Cardiac septum (tissue), 1 donor: ENCODE results near the gene MYL6B. TPM values are rescaled to one million over a fixed set of nuclear protein-coding genes. Genes with fewer than 3 reads are reported as not detected.
"Not testable (repeated sequence)": the region's sequence is repeated elsewhere in the genome, so short reads cannot be mapped to it uniquely, and the experiment has no call there.

ENCODE experiments used
- DNase-seq: peaks from one replicate; pipeline ENCODE4 v3.0.0-alpha.2; 2020; ENCODE audit warnings: low spot score
- intact Hi-C: fragments of 100-400 bp; cut with DNase I; formaldehyde crosslinking; loops from one replicate; pipeline ENCODE4 v1.14.0; 2022
- long read RNA-seq: library from polyadenylated mRNA; unstranded; transcript quantifications from one replicate; pipeline ENCODE4 v2.0.0, GENCODE V29; 2021
- total RNA-seq: library from RNA; stranded (reverse); fragmentation: NEBNext Ultra II Directional; extraction: Animal tissue kit (Norgen Biotek cat#: 25700); gene quantifications from one replicate; pipeline ENCODE4 v1.2.1, GENCODE V29; 2021
- donor health status: DM: no; HTN: no; CAD: no.

Gene MYL6B
- 37.6 TPM for total RNA-seq
- long read RNA-seq, partial matches to known transcripts: 2 of 18 reads
- long read RNA-seq, other reads (novel, unspliced or antisense): 14 of 18 reads

DNA sequence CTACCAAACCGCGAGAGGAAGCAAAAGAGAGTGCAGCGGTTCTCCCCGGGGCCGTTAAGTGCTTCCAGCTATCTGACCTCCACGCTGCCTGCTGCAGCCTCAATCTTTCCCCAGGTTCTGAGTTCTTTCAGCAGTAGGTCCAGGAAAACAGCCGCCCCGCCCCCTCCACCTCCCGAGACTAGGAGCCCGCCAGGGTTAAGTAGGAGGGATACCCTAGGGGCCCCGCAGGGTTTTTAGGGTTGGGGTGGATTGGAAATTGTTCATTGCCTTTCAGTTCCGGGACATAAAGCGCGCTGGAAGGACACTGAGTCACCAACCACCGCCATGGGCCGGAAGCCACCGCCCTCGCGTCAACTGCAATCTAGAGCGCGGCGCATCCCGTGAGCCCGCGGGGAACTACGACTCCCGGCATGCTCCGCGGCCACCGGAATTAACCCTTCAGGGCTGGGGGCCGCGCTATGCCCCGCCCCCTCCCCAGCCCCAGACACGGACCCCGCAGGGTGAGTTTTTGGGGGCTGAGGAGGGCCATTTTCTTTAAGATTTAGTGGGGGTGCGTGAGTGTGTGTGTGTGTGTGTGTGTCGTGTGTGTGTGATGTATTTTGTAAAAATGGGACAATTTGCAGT is at the start of gene MYL6B:
Gene MYL6B (plus strand): TSS at position 456 of the 624 bp plus-strand sequence. CDS start 1,332 bp downstream, outside the sequence.
- intact Hi-C loops: loop anchor here (2.0 kb wide), 1 partner anchor 23 kb away; the partner anchor contains the start of gene ESYT1
- DNase-seq: peak; percentile 96

- intact Hi-C loops: loop anchor here (5.0 kb wide), 1 partner anchor 95 kb away; no protein-coding TSS in a partner anchor
- DNase-seq: no peak
Observed at GRCh38 chr12:56102683-56103065, 49.7 kb upstream of the MYL6B start.

- intact Hi-C loops: loop anchor here (5.0 kb wide), 1 partner anchor 96 kb away; no protein-coding TSS in a partner anchor
- no peak for DNase-seq
Observed at GRCh38 chr12:56103066-56103711, 49.2 kb upstream of the MYL6B start.

DNA sequence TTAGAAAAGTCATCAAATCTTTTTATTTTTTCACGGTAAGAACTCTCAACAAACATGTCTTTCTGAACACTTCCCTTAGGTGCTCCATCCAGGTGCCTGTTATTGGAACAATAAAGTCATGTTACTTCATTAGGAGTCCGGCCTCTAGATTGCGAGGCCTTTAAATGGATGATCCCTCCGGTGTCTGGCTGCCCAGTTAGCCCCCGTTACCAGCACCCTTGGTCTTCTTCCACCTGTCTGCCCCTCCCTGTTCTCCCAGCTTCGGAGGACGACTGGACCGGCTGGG is 48.6 kb upstream of the MYL6B start:
- no peak for DNase-seq
- intact Hi-C loops: loop anchor here (1.0 to 5.0 kb wide), 3 partner anchors 13 to 96 kb away; partner anchors contain the start of genes RPL41 and RPS26

- intact Hi-C loops: loop anchor here (1.0 to 5.0 kb wide), 3 partner anchors 12 to 97 kb away; partner anchors contain the start of genes RPL41 and RPS26
- DNase-seq: peak; percentile 99
Observed at GRCh38 chr12:56104109-56104814, 48.1 kb upstream of the MYL6B start, which contains the start of gene PA2G4. Gene PA2G4, plus strand, starts transcription at chr12:56104559. Its CDS starts 179 bp downstream, at chr12:56104738.

DNA sequence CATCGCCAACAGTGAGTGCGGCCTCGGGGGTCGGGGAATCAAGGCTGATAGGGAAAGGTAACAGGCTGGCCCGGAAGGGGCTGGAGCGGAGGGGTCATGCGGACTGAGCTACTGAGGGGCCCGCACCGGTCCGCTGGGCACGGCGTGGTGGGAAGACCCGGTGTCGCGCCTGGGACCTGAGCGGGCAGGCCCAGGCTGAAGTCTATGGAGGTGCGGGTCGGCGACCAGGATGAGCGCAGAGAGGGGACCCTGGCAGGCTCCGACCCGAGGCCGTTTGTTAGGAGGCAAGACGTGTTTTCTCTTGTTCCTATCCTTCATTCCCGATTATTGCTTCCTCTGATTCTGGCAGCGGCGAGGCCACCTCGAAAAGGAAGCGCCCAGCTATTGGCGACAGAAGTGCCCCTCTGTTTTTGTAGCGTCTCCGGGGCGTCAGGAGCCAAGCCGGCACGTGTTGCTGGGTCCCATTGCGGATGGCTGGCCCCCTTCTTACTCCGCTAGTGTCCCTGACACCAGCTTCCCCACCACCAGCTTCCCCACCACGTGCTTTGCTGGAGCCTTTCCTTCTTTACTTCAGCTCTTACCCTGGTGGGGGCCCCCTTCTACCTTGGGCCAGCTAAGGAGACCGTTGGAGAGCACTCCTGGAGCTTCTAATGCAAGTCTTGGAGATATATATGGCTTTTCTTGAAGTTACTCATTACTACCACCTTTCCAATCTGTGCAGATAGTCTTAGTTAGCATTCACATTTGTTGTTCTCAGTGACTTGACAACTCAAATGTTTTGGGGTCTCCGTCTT is 47.4 kb upstream of the MYL6B start:
- intact Hi-C loops: loop anchor here (1.0 to 5.0 kb wide), 3 partner anchors 11 to 98 kb away; partner anchors contain the start of genes RPL41 and RPS26
- no peak for DNase-seq

DNA sequence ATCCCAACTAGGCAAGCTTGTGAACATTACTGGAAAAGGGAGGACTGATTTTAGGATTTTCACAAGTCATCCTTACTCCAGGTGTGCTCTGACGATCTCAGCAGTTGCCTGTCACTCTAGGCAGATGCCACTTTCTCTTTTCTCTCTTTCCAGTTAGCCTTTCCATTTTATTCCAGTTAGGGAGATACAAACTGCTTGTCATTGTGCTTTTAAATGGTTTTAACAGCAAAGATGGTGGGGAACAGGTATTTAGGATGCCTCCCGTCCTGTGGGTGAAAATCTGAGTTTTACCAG is 46.8 kb upstream of the MYL6B start:
- no peak for DNase-seq
- intact Hi-C loops: no loop called here

DNA sequence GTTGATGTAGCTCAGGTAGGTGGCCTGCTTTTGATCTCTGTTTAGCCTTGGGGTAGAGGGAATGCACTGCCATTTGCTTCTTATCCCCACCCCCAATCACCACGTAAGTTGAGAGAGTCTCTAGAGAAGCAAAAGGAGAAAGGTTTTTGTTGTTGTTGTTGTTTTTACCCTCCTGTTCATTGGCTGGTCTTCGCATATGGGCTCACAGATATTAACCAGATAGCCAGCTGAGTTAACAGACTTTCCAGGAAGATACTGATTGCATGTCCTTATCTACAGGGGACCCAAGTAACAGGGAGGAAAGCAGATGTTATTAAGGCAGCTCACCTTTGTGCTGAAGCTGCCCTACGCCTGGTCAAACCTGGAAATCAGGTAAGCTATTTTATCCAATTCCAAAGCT is 45.1 kb upstream of the MYL6B start:
- intact Hi-C loops: no loop called here
- DNase-seq: no peak

DNA sequence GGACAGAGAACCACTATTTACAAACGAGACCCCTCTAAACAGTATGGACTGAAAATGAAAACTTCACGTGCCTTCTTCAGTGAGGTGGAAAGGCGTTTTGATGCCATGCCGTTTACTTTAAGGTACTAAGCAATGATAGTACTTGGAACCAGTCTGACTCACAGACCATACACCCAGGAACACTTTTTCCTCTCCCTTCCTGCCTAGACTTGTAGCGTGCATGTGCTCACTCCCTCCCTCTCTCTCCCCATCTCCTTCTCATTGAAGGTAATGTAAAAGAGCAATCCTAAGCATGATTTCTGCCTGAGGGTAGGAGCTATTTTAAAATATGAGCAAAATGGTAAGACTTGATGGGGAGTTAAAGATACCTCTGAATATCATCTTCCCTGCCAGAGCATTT is 41.8 kb upstream of the MYL6B start:
- intact Hi-C loops: loop anchor here (10.0 kb wide), 1 partner anchor 366 kb away; the partner anchor contains the start of gene GDF11
- no peak for DNase-seq

- intact Hi-C loops: loop anchor here (10.0 kb wide), 1 partner anchor 369 kb away; the partner anchor contains the start of gene GDF11
- DNase-seq: no peak
Observed at GRCh38 chr12:56114084-56114483, 38.3 kb upstream of the MYL6B start.

DNA sequence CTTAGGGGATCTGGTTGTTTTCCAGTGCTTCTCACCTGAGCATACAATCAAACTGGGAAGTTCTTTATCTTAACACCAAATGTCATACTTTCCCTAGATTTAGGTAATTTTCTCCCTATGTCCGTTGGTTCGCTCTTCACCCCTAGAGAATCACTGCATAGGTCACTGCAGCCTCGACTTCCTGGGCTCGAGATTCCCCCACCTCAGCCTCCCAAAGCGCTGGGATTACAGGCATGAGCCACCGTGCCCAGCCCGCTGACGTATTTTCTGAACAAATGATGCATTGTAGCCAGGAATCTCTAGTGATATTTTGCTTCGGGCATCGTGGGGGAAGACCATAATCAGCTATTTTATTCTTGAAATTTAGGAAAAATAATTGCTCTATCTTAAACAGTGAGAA is 37.1 kb upstream of the MYL6B start:
- intact Hi-C loops: loop anchor here (5.0 to 10.0 kb wide), 3 partner anchors 73 to 371 kb away; partner anchors contain the start of genes CNPY2, GDF11 and RPS26
- DNase-seq: no peak

GRCh38 chr12:56116267-56117081 is 35.9 kb upstream of the MYL6B start, which contains the start of gene RPL41:
Gene RPL41, plus strand, starts transcription at chr12:56116633.
- peak; percentile 96 for DNase-seq
- intact Hi-C loops: loop anchor here (1.0 to 10.0 kb wide), 4 partner anchors 12 to 372 kb away; partner anchors contain the start of genes CNPY2, GDF11, PA2G4 and RPS26

DNA sequence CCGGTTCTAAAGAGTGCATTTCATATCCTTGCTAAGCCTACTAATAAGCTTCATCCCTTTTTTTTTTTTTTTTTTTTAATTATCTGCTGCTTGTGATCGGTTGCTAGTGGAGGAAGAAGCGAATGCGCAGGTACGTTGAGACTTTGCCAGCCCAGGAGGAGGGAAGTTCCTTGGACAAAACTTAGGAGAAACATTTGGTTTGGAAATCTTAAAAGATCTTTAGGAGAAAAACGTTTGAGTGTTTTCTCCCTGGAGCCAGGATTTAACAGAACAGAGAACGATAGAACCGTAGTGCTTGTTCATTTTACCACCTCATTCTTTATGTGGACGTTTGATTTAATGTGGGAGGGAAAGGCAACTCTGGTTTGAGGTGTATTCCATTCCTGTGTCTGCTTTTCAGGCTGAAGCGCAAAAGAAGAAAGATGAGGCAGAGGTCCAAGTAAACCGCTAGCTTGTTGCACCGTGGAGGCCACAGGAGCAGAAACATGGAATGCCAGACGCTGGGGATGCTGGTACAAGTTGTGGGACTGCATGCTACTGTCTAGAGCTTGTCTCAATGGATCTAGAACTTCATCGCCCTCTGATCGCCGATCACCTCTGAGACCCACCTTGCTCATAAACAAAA is 35.2 kb upstream of the MYL6B start:
- not testable (repeated sequence) for DNase-seq
- intact Hi-C loops: loop anchor here (5.0 to 10.0 kb wide), 3 partner anchors 75 to 372 kb away; partner anchors contain the start of genes CNPY2, GDF11 and RPS26

DNA sequence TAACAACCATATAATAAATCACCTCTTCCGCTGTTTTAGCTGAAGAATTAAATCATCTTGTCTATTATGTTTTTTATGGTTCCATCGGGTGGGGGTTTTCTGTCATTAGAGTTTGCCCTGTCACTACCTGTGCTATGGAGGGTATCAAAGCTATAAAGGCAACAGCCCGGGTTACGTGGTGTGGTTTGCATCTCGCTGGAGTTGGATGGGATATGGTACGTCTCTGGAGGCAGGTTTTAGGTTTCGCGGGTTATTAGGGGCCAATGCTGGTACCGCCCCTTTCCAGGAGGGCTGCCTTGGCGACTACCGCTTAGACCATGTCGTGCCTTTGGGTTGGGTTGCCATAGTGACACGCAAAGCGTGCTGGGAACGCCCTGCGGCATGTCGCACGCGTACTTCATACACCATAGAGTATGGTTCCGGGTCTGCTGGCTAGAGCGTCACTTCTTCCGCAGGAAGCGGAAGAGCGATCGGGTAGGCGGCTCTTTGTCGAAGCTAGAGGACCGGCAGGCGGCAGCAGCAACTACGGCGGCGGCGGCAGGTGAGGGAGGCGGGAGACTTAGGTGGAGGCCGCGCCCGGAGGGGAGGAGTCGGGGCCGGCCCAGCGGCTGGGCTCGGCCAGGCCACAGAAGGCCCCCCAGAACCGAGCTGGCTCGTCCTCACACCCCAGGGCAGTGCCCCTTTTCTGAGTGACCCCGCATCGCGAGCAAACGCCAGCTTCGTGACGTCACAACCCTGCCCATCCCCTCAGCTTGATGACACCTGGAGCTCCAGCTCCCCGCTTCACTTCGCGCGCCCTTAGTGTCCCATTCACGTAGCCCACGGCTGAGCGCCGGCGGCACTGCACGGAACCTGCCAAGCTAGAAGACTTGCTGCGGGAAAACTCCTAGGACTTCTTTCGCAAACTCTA is 34.4 kb upstream of the MYL6B start, which contains the start of gene ZC3H10:
Gene ZC3H10 (plus strand): TSS at position 489 of the 910 bp plus-strand sequence. CDS start 2,297 bp downstream, outside the sequence.
- peak; percentile 98 for DNase-seq
- intact Hi-C loops: loop anchor here (1.0 to 10.0 kb wide), 6 partner anchors 41 to 373 kb away; partner anchors contain the start of genes CNPY2, GDF11, MYL6 and NABP2

DNA sequence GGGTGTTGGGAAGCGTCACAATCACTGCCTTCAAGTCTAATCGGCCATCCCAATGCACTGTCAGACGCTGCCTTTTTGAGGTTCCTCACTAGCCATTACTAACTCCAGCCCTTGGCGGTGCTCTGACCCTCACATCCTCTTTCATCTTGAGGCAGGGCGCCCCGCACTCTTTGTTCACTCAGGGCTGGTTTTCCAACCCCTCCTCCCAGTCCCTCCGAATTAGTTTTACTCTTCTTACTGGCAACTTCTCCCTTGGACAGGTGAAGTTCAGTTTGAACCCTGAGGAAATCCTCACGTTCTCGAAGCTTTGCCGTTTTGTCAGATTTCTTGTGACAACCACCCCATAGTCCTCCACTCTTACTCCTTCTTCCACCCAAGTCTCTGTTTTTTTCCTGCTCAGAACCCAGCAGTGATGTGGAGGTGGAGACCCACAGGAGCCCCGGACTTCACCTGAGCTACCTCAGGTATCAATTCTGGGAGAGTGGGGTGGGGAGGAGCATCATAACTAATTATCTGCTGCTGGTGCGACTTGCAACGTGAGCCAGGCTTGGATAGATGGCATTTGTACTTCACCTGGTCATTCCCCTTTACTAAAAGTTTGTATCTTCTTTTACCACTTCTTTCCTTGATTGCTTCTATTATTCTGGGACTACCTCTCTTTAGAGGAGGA is 33.6 kb upstream of the MYL6B start:
- intact Hi-C loops: loop anchor here (1.0 to 10.0 kb wide), 6 partner anchors 40 to 374 kb away; partner anchors contain the start of genes CNPY2, GDF11, MYL6 and NABP2
- DNase-seq: no peak

- intact Hi-C loops: loop anchor here (2.0 to 10.0 kb wide), 5 partner anchors 39 to 375 kb away; partner anchors contain the start of genes CNPY2, GDF11, MYL6 and RPS26
- DNase-seq: peak; percentile 83
Observed at GRCh38 chr12:56119361-56119796, 33.0 kb upstream of the MYL6B start.
